ENCODE results near the gene DNAJA2.
A peak's percentile ranks its signal among the peaks of the same experiment; 100 is the strongest.

DNA sequence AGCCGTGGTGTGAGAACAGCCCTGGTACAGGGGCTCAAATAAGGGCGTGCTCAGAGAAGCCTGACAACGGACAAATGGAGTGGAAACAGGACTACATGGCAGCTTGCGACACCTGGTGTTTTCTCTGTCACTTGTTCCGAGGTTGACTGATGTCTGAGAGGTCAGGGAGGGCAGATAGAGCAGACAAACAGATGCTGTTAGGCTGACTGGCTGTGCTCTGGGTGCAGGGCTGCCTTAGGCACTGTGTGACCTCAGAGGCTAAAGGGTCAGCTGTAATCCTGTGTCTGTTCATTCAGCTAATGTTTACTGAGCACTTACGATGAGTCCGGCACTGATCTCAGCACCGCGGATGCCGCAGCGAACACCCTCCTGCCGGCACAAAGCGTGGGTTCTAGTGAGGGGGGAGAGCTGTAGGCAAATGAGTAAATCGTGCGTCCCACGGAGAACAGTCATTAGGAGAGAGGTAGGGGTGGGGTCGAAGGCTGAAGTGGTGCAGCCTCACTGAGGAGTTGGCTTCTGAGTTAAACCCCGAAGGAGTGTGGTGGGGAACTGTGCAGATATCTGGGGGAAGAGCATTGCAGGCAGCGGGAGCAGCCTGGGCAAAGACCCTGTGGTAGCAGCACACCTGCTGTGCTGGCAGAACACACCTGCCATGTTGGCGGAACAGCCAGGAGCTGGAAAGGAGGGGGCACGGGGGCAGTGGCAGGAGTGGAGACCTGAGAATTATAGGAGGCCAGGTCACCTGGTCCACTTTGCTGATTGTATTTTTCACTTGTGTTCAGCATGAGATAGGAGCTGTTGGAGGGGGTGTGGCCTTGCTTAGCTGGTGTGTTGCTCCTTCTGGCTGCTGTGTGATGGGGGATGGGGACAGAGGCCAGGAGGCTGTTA is 54.3 kb downstream of the DNAJA2 start:
- TF ChIP-seq EZH2phosphoT487 (IDR thresholded peaks at IDR 0.05; ENCODE audit: borderline replicate concordance, low read depth, low read length), result no peak
- TF ChIP-seq, protein P1, sequence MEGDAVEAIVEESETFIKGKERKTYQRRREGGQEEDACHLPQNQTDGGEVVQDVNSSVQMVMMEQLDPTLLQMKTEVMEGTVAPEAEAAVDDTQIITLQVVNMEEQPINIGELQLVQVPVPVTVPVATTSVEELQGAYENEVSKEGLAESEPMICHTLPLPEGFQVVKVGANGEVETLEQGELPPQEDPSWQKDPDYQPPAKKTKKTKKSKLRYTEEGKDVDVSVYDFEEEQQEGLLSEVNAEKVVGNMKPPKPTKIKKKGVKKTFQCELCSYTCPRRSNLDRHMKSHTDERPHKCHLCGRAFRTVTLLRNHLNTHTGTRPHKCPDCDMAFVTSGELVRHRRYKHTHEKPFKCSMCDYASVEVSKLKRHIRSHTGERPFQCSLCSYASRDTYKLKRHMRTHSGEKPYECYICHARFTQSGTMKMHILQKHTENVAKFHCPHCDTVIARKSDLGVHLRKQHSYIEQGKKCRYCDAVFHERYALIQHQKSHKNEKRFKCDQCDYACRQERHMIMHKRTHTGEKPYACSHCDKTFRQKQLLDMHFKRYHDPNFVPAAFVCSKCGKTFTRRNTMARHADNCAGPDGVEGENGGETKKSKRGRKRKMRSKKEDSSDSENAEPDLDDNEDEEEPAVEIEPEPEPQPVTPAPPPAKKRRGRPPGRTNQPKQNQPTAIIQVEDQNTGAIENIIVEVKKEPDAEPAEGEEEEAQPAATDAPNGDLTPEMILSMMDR (conservative IDR thresholded peaks at IDR 0.05; ENCODE audit: low read length), result peak; percentile 61
